Hindlimb muscle (tissue), 1 donor: Measurements from ENCODE around the gene HORMAD2. TPM values are rescaled to one million over a fixed set of nuclear protein-coding genes. Genes with fewer than 3 reads are reported as not detected.

Experiments used
- DNase-seq: peaks from one replicate; pipeline ENCODE4 v3.0.0-alpha.2; 2013
- polyA plus RNA-seq: library from polyadenylated mRNA; unstranded; fragments of 120-200 nt; gene quantifications from one replicate; pipeline ENCODE4 v1.2.1, GENCODE V29; 2013; ENCODE audit not compliant: insufficient read length

The HORMAD2 gene, protein sequence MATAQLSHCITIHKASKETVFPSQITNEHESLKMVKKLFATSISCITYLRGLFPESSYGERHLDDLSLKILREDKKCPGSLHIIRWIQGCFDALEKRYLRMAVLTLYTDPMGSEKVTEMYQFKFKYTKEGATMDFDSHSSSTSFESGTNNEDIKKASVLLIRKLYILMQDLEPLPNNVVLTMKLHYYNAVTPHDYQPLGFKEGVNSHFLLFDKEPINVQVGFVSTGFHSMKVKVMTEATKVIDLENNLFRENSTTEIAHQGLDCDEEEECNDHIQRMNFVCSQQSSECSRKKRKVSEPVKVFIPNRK
- polyA plus RNA-seq, result not detected

DNA sequence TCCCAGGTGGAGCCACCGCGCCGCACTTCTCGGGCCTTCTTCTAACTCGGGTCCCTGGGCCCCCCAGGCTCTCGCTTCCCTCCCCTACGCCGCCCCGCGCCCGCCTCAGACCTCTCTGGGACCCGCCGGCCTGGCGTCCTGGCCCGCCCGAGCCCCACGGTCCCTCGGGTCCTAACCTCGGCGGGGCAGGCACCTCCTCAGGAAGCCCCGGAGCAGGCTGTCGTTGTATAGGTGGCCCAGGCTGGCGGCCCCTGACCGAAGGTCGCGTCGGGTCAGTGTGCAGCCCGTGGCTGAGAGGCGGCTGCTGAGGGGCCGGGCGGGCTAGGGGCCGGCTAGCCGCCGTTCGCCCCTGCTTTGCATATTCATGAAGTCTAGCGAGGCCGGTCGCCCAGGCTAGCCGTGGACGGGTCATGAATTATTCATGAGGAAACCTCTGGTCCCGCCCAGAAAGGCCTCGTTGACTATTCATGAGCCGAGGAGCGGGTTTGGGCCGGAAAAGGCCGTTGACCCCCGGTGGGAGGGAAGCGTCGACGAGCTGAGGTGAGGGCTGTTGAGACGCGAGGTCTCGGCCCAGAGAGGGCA, at the start of gene HORMAD2:
HORMAD2 (plus strand) TSS at position 513 of the 582 bp plus-strand sequence. CDS start 13,489 bp downstream, outside the sequence.
- DNase-seq, result no peak

DNA sequence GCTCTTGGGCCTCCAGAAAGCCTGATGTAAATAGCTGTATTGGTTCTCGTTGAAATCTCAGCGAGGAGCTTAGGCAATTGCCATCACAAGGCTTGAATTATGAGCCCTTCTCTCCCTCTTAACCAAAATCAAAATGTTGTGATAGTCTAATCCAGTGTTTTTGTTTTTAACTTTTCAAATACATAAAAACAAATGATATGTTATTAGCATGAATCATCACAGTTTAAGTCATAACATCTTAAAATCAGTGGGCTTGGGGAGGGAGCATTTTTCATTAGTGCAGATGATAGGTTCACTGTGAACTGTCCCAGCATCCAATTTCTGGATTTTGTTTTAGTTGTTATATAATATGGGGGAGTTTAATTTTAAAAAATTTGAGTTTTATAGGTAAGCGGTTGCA, 48.9 kb upstream of the HORMAD2 start:
- DNase-seq, result no peak

DNA sequence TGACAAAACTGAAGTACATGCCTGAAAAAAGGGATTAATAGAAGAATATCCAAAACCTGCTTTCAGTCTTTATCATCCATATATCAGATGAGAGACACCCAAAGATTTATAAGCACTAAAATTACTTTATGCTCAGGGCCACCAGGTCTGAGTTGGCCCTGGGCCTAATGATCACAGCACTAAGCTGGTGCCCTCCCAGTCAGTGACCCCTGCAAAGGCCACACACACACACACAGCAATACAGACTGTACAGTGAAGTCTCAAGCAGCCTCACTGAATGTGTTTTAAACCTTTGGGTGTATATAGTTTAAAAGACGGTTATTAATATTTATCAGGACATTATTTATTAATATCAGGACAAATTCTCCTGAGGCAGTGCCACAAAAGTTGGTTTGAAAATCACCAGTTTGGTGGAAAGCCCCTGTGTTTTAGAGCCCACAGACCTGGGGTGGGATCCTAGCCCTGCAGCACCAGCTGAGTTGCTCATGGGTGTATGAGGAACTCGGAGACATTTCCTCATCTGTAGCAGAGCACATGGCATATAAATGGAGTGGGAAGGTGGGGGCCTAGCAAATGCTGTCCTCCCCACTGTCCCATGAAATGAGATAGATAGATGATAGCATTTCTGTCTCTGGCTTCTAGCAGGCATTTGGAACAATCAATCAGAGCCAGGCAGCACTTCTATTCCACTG, 48.4 kb upstream of the HORMAD2 start:
- DNase-seq, result no peak

DNA sequence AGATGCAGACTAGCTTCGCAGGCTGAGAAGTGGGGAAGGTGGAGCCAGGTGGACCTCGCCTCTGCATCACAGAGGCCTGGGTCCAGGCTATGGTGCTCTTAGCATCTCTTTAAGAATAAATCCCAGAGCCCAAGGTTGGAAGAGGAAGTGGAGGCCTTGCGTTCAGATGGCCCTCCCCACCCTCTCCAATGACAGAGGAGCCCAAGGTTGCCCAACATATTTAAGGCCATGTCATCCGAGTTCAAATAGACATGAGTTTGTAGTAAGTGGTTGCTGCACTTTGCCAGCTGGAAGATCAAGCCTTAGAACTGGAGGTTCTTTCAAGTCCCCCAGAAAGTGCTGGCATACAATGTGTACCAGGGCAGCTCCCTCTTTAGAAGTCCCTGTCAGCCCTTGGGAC, 47.1 kb upstream of the HORMAD2 start:
- DNase-seq, result no peak

DNA sequence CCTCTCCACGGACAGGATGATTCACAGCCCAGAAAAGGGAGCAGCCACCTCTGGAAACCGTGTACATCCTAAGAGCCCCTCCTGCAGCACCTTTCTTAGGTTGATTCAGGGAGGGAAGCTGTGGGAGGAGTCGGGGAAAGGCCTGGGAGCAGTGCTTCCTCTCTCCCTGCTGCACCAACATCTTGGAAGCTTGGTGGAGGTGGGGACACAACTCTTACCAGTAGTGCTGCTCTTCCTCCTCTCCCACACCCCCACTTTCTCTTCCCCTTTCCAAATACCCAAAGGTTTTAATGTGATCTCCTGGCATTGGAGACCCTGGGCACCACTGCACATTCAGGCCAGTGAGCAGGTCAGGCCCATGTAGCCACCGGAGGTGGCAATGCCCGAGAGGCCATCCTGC, 46.4 kb upstream of the HORMAD2 start:
- DNase-seq, result no peak

DNA sequence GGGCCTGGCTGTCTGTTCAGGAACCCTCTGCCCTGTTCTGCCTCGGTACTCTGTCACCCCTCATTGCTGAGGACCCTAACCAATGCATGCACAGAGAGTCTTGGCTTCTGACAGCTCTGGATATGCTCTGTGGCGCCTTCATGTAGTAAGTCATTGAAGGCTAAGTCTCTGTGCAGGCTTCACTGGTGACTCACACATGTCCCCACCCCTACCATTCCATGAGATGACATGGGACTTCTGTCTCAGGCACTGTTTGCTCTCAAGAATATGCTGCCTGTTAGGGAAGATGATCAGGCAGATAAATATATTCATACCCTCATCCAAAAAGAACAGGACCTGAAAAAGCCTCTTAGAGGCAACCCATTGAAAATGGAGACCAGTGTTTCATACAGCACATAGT, 43.6 kb upstream of the HORMAD2 start:
- DNase-seq, result no peak

DNA sequence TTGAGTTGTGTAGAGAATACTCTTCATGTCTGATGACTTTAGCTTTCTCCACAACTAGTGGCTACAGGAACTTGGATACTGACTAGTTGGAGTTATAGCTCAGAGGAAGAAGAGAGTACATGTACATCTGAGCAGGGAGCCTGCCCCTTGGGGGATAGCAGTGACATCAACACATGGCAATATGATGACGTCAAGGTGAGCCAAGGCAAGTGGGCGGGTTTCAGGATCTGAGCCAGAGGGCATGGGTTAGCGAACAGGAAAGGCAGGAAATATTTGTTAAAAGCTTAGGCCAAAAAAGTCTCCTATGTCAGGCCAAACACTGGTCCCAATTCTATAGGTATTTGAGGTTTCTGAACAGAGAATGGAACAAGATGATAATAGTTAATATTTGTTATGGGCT, 42.0 kb upstream of the HORMAD2 start:
- no peak for DNase-seq

DNA sequence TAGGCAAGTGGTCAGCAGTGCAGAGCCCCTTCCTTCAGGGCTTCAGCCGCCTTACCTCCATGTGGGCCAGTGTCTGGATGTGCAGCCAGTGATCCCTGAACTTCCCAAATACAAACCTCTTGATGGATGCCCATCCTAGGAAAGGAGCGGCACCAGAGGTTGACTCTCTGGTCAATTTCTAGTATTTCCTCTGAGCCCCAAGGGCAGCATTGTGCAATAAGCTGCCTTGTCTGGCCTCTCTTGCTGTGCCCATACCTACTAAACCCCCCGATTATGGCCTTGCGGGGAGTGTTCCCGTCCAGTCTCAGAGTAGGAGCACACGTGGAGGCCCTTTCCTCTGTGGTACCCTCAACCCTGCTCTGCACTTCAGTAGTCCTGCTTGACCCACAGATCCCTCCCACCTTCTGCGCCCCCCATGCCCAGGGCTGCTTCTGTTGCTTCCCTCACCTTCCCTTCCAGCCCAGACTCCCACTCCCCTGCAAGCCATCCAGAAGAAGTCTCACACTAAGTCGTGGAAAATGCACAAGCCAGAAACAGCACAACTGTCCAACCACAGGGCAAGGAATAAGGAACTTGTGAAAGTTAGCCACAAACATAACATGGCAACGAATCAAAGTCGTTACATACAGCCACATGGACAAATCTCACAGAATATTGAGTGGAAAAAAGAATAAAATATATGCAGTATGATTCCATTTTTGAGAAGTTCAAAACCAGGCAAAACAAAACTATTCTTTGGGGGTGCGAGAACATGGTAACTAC, 39.6 kb upstream of the HORMAD2 start:
- DNase-seq, result no peak

DNA sequence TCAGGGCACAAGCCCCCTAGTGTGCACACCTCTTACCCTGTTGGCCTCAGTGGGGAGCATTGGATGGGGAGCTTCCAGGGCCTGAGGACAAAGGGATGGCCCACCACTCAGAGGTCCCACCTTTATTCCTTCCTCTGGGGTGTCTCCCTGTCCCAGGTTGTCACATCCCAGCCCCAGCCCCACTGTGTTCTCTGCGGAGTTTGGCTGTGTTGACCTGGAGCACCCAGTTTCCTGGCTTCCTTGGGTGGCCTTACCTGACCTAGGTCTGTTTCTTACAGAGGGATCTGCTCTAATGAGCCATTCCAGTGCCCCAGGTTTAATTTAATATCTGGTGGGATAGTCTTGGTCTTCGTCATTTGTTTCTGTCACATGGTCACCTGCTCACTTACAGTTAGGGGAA, 38.8 kb upstream of the HORMAD2 start:
- DNase-seq, result no peak

DNA sequence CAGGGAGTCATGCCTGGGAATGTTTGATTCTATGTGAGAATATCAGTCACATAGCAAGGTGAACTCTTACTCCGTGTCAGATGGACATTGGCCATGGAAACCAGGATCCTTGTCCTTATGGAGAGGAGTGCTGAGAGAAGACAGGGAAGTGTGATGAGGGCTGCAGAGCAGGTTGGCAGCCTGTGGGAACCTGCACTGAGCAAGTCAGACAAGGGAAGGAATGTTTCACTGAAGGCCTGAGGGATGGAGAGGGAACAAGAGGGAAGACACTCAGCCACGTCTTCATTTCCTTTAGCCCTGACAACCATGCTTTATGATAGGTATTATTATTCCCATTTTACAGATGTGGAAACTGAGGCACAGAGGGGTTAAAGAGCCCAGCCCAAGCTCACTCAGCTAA, 38.4 kb upstream of the HORMAD2 start:
- DNase-seq, result no peak

DNA sequence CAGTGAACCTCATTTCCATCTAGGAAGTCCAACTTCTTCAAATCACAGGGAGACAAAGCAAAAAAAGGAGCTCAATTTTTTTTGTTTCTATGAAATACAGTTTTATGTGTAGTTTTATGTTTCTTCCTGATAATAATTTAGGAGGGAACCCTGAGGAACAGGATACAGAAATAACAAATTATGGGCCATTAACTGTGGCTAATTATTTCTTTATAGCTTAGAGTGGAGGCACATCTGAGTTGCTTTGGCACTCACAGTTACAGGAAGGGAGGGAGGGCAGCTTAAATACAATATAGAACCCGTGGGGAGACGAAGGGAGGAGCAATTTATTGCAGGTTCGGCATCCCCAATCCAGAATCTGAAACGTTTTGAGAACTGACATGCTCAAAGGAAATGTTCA, 37.1 kb upstream of the HORMAD2 start:
- no peak for DNase-seq

DNA sequence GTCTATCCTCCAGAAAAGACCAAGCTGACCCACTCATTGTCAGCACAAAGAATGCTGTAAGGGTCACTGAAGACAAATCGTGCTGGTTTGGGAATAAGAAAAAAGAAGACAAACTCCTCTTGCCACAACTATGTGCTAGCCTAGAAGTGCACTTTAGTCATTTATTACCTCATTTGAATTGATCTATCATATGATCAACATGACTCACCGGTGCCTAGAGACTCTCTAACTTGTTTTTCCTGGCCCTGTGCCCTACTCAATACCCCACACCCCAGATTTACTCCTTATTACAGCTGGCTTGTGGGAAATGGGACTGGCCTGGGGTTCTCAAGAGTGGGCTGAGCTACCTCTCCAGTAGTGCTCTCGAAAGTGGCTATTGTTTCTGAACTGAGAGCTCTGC, 35.9 kb upstream of the HORMAD2 start:
- DNase-seq, result peak; percentile 41

DNA sequence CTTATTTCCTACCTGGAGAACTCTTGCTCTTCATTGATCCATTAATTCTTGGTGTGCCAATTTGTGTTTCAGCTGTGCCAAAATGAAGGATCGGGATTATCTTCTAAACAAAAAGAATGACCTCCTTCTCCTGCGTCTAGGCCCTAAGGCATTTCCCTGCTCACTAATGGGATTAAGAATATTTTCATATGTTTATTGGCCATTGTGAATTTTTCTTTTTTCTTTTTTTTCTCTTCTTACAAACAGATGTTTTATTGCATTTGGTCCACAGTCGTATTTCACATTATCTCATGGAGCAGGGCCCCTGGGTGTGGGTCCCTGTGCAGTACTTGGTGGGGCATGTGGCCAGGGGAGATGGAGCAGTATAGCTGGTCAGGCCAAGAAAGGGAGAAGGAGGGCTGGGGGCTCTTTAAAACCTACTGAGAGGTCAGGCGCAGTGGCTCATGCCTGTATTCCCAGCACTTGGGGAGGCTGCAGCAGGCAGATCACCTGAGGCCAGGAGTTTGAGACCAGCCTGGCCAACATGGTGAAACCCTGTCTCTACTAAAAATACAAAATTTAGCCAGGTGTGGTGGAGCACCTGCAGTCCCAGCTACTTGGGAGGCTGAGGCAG, 35.3 kb upstream of the HORMAD2 start:
- no peak for DNase-seq

DNA sequence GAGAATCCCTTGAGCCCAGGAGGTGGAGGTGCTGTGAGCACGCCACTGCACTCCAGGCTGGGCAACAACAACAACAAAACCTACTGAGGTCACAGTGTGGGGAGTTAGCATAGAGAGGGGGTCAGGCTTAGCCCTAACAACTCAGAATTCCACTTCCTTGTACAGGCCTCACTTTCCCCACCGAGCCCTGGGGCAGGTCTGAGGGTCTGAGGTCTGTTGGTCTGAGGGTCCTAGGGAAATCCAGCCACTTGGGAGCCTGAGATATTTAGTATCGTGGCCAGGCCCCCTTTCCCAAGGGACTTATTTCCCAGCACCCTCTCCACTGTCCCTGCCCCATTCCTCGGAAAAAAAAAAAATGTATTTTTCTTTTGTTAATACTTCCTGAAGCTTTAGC, 34.8 kb upstream of the HORMAD2 start:
- no peak for DNase-seq

DNA sequence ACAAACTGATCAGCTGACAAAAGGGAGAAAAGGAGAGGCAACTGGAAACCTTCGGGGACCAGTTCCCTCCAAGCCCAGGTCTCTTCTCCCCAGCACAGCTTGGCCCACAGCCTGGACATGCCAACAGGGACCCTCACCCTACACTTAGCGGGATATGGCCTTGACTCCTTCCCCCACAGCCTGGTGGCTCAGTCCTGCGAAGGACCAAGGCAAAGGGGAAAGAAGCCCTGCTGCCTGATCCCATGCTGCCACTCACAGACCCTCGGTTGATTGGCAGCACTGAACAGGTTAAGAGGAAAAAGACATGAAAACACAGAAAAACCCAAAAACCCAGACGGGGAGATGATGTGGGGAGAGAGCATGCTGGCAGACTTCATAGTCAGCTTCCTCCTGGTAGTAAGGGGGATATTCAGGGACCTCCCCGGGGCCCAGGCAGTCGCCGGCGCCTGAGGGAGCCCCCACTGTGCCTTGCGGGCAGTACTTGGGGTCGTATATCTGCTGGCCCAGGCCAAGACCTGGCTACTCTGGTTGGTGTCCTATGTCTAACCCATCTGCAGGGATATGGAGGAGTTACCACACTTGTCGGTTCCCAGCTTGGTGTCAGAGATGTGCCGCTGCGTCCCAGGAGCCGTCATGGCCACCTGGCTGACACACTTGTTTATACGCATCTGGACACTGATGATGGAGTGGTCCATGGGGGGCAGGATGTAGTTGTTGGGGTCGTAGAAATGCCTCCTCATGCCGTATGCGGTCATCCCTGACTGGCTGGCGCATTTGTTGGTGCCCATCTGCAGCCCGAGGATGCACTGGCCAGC, 34.2 kb upstream of the HORMAD2 start:
- DNase-seq, result no peak

DNA sequence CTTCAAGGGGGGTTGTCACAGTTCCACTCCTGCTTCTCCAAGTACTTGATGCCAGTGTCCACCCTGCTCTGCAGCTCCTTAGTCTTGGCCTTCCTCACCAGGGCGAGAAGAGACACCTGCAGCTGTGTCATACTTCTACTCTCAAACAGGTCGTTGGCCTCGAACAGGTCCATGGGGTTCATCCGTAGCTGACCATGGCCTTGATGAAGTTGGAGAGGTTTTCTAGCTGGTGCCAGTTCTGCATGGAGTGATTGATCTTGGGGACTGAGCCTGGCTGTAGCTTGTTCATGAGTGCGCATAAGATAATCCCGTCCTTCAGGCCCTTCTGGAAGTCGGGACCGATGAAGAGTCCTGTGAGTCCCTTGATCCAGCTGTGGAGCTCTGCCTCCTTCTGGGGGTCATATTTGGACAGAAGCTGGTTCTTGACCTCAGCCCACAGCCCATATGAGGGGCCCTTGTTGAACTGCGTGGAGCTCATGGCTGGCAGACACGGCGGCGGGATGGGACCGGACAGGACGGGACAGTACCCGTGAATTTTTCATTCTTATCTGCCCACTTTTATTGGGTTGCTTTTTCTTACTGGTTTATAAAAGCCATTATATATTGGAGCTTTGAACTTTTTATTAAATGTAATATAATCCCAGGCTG, 33.4 kb upstream of the HORMAD2 start:
- no peak for DNase-seq

DNA sequence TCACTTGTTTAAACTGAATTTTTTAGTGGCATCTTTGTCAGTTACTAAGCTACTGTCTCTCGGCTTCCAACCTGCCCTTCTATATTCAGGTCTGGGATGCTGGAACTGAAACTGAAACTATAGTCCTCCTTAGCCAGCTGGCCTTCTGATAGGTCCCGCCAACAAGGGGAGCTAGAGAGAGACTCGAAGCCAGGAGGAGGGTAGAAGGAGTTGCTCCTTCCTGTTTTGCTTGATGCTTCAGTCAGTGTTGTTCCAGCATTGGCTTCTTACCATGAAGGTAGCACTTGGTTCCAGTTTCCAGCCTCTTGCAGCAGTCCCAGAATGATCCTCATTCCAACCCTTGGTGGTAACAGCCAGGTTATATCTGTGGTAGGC, 32.9 kb upstream of the HORMAD2 start:
- DNase-seq, result no peak

DNA sequence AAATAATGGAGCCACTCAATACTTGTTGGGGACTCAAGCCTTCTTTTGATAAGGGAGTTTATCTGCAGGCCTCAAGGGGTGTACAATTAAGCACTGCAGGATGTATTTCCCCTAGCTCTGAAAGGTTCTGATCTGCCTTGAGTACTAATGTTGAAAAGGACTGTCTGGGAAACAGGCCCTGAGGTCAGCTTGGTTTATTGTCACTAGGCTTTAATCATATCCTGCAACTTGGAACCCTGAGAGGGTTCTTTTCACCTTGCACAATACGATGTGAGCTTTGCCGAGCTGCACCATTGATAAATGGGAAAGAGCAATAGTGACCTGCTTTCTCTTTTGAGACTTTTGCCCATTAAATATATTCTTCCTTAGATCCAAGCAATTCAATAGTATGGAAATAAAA, 31.6 kb upstream of the HORMAD2 start:
- no peak for DNase-seq

DNA sequence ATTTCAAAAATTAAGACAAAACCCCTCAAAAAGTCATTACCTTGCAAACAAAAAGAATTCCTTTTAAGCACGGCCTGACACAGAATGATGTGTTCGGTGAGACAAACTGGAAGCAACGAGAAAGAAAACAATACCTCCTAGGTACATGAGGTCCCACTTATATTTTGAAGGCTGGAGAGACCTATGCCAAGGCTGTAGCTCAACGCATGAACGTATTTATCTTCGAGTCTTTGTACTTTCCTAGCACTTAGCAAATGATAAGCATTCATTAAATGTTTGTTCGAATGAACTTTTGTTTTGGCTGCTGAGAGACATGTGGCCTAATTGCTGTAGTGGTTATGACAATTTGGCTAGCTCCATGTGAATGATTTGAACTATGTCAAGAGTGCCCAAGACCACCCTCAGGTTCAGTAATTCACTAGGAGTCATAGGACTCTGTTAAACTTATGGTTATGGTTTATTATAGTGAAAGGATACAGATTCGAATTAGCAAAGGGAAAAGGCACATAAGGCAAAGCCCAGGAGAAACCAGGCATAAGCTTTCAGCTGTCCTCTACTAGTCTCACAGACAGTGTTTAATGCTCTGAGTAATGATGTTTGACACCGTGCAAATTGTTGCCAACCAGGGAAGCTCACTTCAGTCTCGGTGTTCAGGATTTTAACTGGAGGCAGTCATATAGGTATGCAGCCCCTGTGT, 26.0 kb upstream of the HORMAD2 start:
- DNase-seq, result no peak

DNA sequence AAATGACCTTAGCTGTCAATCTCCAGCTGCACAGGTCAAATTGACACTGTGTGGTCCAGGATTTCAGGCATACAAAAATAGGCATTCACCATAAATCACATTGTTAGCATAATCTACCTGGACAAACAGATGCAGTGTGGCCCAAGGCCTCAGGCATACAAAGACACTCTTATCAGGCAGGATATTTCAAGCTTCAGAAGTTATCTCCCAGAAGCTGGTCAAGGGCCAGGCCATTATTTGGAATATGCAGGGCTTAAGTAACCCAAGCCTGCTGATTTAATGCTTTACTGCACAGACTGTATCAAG, 25.5 kb upstream of the HORMAD2 start:
- DNase-seq, result no peak

DNA sequence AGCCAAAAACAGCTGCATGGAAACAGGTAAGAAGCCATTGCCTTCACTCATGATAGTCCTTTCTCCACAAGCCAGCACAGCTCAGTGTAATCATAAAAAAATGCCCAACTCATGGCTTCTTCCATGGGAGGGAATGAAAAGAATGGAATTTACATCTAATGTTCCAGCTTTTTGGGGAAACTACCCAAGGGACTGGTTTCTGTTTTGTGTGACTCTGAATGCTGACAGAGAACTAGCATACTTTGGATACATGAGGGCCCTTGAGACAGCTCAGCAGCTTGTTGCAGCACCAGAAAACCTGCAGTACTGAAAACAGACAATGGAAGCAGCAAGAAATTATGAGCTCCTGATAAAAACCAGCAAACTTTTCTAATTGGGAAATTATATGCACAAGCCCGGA, 24.2 kb upstream of the HORMAD2 start:
- DNase-seq, result no peak
